Measurements from ENCODE around the gene TRIO.

GRCh38 chr5:14445576-14446290 lies 302.6 kb downstream of the TRIO start:
- TF ChIP-seq CTCF (IDR thresholded peaks at IDR 0.05) (no peak), POLR2A (IDR thresholded peaks at IDR 0.05) (no peak), POLR2AphosphoS5 (IDR thresholded peaks at IDR 0.05) (no peak), EP300 (IDR thresholded peaks at IDR 0.05; ENCODE audit: low read depth) (no peak)

Data from transverse colon (tissue), 4 donors.